GF-D8 (cell line): ENCODE results near the gene ACOT6.
"Not testable (repeated sequence)": the region's sequence is repeated elsewhere in the genome, so short reads cannot be mapped to it uniquely, and the experiment has no call there.

Experiments
- DNase-seq: peaks from one replicate; lab custom pipeline; 2025; lab: John Stamatoyannopoulos, UW

The ACOT6 gene

DNA sequence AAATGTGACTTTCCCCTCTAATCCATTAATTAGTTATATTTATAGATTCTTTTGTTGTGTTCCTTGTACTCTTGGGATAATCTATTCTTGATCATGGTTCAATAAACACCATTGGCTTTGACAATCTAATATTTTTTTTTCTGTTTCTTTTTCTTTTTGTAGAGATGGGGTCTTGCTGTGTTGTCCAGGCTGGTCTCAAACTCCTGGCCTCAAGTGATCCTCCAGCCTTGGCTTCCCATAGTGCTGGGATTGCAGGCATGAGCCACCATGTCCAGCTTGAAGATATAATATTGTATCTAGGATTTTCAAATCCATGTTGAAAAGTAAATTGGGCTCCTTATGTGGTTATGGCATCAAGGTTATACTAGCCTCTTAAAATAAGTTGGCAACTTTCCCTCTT is 38.7 kb downstream of the ACOT6 start:
- DNase-seq = no peak

DNA sequence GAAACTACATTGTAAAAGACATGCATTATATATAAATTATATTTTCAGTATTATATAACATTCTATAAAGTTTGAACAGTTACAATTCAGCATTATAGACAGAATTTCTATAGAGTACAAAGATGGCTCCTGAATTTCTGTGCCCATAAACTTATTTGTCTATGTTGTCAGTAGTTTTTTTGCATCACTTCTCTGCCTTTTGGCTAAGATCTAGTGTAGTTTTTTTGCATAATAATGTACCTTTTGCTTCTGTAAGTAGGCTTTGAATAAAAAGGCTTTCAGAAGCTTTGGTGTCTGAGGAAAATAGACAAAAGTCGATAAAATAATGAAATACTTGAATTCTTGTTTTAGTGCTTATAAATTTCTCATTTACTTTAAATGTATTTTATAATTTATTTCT is 43.5 kb downstream of the ACOT6 start:
- DNase-seq = no peak

DNA sequence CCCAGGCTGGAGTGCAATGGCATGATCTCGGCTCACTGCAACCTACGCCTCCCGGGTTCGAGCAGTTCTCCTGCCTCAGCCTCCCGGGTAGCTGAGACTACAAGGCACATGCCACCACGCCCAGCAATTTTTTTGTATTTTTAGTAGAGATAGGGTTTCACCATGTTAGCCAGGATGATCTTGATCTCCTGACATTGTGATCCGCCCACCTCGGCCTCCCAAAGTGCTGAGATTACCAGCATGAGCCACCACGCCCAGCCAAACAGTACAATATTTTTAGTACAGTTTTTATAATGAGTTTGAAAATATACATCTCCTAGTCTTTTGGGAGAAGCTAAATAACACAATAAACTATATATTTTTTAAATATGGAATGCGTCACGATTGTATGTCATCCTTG is 46.9 kb downstream of the ACOT6 start:
- DNase-seq = not testable (repeated sequence)

DNA sequence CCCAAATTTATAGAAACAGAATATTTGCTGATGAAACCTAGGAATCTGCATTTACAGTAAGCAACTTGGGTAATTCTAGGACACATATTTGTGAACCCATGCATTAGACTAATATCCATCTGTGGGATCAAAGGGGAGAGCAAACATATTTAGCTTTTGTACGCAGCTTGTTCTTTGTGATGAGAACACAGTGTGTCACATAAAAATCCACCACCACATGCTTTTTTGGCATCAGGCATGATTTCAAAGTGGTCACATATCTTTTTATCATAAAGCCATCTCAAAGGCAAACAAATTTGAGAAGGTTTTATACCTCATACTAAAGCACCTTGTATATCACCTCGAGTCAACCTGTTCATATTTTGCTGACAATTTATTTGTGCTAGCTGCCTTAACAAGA is 48.2 kb downstream of the ACOT6 start:
- no peak for DNase-seq

DNA sequence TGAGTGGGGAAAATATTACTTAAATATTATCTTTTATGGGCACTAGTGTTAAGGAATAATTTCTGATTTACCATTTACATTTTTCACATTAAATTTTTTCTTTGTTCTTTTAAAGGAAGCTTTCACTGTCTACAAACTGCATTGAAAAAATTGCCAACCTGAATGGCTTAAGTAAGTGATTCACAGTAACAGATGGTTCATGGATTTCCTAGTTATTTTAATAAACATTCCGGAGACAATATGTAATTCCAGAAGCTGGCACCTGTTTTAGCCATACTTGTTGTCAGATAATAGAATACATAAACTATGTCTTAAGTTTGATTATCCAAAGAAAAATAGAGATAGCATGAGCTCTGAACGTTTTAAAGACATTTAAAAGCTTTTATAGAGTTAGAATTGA is 49.6 kb downstream of the ACOT6 start:
- DNase-seq = no peak

DNA sequence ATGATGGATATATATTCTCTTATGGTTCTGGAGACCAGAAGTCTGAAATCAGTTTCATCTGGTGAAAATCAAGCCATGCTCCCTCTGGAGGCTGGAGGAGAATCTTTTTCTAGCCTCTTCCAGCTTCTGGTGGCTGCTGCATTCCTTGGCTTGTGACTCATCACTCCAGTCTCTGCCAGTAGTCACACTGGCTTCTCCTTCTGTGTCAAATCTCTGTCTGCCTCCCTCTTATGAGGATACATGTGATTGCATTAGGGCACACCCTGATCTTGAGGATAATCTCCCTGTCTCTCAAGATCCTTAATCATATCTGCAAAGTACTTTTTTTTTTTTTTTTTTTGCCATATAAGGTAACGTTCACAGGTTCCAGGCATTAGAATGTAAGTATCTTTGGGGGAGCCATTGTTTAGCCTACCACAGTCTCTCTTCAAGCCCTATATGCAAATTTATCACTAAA is 50.2 kb downstream of the ACOT6 start:
- no peak for DNase-seq

DNA sequence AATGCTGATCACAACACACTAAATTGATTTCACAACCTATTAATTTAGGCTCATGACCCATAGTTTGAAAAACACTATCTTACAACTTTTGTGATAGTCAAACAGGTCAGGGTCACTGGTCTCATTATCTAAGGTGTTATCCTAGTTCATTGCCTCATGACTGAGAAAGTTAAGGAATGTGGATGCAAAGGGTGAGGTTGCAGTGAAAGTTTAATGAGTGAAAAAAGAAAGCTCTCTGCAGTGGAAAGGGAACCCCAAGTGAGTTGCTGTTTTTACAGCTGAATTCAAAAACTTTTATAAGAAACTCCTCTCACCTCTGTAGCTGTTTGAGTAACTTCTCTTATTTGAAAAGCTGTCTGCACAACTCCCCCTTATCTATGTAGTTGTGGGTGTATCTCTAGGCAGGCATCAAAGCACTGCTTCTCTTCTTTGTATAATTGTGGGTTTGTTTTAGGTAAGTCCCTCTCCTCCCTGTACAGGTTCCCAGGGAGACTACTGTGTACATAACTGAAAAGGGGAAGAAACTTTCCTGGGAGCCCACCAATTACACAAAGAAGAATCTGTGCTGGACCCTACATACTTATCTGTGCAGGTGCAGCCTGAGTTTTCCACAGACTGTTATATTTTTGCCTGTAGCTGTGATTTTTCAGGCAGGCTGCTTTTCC is 51.4 kb downstream of the ACOT6 start:
- no peak for DNase-seq

DNA sequence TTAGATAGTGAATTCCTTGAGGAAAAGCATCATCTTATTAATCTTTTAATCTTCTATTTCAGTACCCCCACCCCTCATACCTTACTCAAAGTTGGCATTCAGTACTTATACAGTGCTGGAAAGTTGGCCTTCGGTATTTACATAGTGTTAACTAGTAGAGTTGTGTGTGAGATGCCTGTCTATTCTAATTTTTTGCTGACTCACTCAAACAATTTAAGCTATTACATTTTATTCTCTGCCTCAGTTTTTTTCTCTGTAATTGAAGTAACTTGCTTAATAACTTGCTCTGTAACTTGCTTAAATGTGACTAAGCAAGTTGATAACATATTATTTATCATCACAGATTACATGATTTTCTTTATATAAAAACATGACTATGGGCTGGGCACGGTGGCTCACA is 52.8 kb downstream of the ACOT6 start:
- no peak for DNase-seq

DNA sequence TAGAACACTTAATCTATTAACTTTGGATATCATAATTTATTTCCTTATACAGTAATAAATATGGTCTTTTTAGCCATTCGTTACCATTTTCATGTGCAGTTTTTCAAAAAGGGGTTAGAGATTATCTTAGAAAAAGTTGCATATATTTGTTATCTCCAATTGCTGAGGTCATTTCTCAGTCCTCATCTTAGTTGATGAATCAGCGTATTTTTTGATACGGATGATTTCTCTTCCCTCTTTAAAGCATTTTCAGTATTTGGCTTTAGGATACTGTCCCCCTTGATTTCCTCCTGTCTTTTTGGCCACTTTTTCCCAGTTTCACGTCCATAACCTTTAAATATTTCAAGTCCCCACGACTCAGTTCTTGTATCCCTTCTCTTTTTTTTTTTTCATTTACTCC is 54.3 kb downstream of the ACOT6 start:
- no peak for DNase-seq

DNA sequence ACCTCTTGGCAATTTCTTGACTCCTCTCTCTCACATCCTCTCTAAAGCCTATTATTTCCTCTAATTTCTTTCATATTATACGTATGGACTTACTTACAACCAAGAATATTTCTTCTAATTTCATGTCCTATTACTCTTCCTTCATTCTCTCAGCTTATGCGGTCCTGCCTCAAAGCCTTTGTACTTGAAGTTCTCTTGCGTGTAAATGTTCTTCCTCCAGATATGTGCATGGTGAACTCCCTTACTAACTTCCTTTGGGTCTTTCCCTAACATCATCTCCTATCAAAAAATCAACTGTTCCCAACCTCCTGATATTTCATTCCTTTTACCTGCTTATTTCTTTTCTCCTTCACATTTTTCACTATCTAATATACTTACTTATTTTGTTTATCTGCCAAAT is 55.5 kb downstream of the ACOT6 start:
- DNase-seq = no peak
